Parathyroid adenoma (tissue), 2 donors: ENCODE measurements around the gene EMP3.
A peak's percentile ranks its signal among the peaks of the same experiment; 100 is the strongest.

Source experiments
- H2AFZ ChIP-seq: fragments of 300-600 bp; sonication (generic); one replicate; pipeline ENCODE4 v1.7.0; 2017; ENCODE audit warnings: antibody characterized with exemption, mild to moderate bottlenecking
- H3K27ac ChIP-seq: fragments of 300-600 bp; sonication (generic); one replicate; pipeline ENCODE4 v1.7.0; 2017
- H3K27me3 ChIP-seq: fragments of 300-600 bp; sonication (generic); one replicate; pipeline ENCODE4 v1.7.0; 2017; ENCODE audit warnings: low read length; ENCODE audit not compliant: control insufficient read depth, insufficient read depth
- H3K36me3 ChIP-seq: fragments of 300-600 bp; sonication (generic); one replicate; pipeline ENCODE4 v1.7.0; 2017; ENCODE audit warnings: low read length; ENCODE audit not compliant: control insufficient read depth, insufficient read depth
- H3K4me1 ChIP-seq: fragments of 300-600 bp; sonication (generic); one replicate; pipeline ENCODE4 v1.7.0; 2017; ENCODE audit warnings: control low read depth
- H3K4me2 ChIP-seq: fragments of 300-600 bp; sonication (generic); one replicate; pipeline ENCODE4 v1.7.0; 2017; ENCODE audit warnings: low read length
- H3K4me3 ChIP-seq: fragments of 300-600 bp; sonication (generic); one replicate; pipeline ENCODE4 v1.7.0; 2017; ENCODE audit warnings: low read depth, low read length
- H3K79me2 ChIP-seq: fragments of 300-600 bp; sonication (generic); one replicate; pipeline ENCODE4 v1.7.0; 2017; ENCODE audit warnings: control low read depth
- H3K9ac ChIP-seq: fragments of 300-600 bp; sonication (generic); one replicate; pipeline ENCODE4 v1.7.0; 2017; ENCODE audit warnings: mild to moderate bottlenecking
- H3K9me3 ChIP-seq: fragments of 300-600 bp; sonication (generic); one replicate; pipeline ENCODE4 v1.7.0; 2017; ENCODE audit warnings: low read length; ENCODE audit not compliant: control insufficient read depth
- CTCF ChIP-seq: fragments of 300-600 bp; sonication (generic); IDR thresholded peaks from one replicate; pipeline ENCODE4 v1.7.0; 2017; ENCODE audit warnings: antibody characterized with exemption, mild to moderate bottlenecking
- donor health status: primary hyperparathyroidism.

EMP3 gene

DNA sequence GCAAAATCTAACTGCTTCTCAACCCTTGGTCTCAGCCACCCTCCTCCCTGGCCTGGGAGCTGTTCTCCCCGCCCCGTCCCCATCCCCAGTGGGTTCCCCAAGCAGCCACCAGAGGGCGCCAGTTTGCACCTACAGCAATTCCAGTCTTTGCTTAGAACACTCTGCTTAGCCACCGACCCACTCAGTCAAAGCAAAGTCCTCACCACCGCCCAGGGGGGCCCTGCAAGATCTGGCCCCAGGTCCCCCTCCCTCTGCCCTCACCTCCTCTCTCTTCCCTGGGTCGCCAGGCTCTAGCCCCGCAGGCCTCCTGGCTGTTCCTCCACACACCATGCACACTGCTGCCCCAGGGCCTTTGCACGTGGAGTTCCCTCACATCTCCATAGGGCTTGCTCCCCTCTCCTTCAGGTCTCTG, 26.0 kb downstream of the EMP3 start:
- no peaks in the 10 kb centered on the region for H3K27me3 ChIP-seq
- peaks cover 8% of the 10 kb centered on the region for H3K4me1 ChIP-seq
- no peak overlapping the region for H3K4me2 ChIP-seq
- no peak overlapping the region for H3K4me3 ChIP-seq
- H3K9ac ChIP-seq, result no peak overlapping the region
- H3K36me3 ChIP-seq, result no peaks in the 10 kb centered on the region
- H3K27ac ChIP-seq, result no peak overlapping the region
- peak; percentile 91 for TF ChIP-seq CTCF
- peaks cover 4% of the 10 kb centered on the region for H3K79me2 ChIP-seq
- H2AFZ ChIP-seq, result no peak overlapping the region
- no peaks in the 10 kb centered on the region for H3K9me3 ChIP-seq

- Histone ChIP-seq H3K27ac (no peak overlapping the region), H3K4me2 (no peak overlapping the region), H3K4me1 (no peaks in the 10 kb centered on the region), H3K79me2 (peaks cover 4% of the 10 kb centered on the region), H3K9me3 (no peaks in the 10 kb centered on the region), H3K27me3 (no peaks in the 10 kb centered on the region), H2AFZ (no peak overlapping the region), H3K4me3 (no peak overlapping the region), H3K9ac (no peak overlapping the region), H3K36me3 (no peaks in the 10 kb centered on the region)
- TF ChIP-seq CTCF, result no peak
These were observed 28.3 kb downstream of the EMP3 start for GRCh38 chr19:48353677-48354076.

- H3K4me3 ChIP-seq, result no peak overlapping the region
- H2AFZ ChIP-seq, result no peak overlapping the region
- H3K4me2 ChIP-seq, result no peak overlapping the region
- no peaks in the 10 kb centered on the region for H3K4me1 ChIP-seq
- H3K36me3 ChIP-seq, result no peaks in the 10 kb centered on the region
- H3K27me3 ChIP-seq, result no peaks in the 10 kb centered on the region
- no peak overlapping the region for H3K27ac ChIP-seq
- no peaks in the 10 kb centered on the region for H3K9me3 ChIP-seq
- no peak overlapping the region for H3K9ac ChIP-seq
- TF ChIP-seq CTCF, result no peak
- peaks cover 4% of the 10 kb centered on the region for H3K79me2 ChIP-seq
These were observed 29.1 kb downstream of the EMP3 start for GRCh38 chr19:48354332-48354992.

DNA sequence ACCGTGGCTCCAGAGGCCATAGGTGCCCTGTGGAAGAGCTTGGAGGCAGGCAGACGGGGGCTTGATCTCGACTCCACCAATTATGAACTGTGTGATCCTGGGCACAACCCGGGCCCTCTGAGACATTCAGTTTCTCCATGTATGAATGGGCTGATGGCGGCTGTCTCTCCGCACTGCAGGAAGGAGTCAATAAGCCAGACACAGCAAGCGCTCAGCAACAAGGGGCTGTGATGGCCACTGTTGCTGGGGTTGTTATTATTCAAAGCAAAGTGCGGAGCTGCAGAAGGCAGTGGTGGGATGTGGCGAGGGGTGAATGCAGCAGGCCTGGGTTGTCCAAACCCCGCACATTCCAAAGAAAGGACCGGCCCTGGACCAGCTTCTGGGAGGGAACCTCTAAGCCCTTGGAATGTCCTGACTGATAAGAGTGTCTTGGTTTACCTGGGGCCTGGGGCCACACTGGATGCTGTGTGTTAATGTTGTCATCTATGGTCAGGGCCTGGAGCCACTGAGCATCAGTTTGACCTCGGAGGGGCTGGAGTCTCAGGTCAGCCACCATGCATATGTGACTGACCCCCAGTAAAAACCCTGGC, 30.1 kb downstream of the EMP3 start:
- Histone ChIP-seq H3K4me2 (no peak overlapping the region), H3K4me1 (no peaks in the 10 kb centered on the region), H3K27ac (no peak overlapping the region), H2AFZ (no peak overlapping the region), H3K79me2 (peaks cover 4% of the 10 kb centered on the region), H3K9ac (no peak overlapping the region), H3K9me3 (no peaks in the 10 kb centered on the region), H3K36me3 (no peaks in the 10 kb centered on the region), H3K4me3 (no peak overlapping the region), H3K27me3 (no peaks in the 10 kb centered on the region)
- TF ChIP-seq CTCF, result no peak

GRCh38 chr19:48359123-48359522, 33.8 kb downstream of the EMP3 start:
- no peak overlapping the region for H3K27ac ChIP-seq
- no peak overlapping the region for H3K9ac ChIP-seq
- H3K4me1 ChIP-seq, result peaks cover 7% of the 10 kb centered on the region
- no peaks in the 10 kb centered on the region for H3K27me3 ChIP-seq
- TF ChIP-seq CTCF, result no peak
- H3K79me2 ChIP-seq, result no peaks in the 10 kb centered on the region
- H3K4me2 ChIP-seq, result no peak overlapping the region
- H2AFZ ChIP-seq, result no peak overlapping the region
- H3K9me3 ChIP-seq, result no peaks in the 10 kb centered on the region
- H3K4me3 ChIP-seq, result no peak overlapping the region
- H3K36me3 ChIP-seq, result no peaks in the 10 kb centered on the region
